Measurements from ENCODE around the gene SGO1.

DNA sequence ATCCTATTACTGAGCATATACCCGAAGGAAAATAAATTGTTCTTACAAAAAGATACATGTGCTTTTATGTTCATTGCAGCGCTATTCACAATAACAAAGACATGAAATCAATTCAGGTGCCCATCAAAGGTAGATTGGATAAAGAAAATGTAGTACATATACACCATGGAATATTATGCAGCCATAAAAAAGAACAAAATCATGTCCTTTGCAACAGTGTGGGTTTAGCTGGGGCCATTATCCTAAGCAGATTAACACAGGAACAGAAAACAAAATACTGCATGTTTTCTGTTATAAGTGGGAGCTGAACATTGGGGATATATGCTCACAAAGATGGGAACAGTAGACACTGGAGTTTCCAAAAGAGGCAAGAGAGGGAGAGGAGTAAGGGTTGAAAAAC lies 42.5 kb downstream of the SGO1 start:
- TF ChIP-seq CTCF (IDR thresholded peaks at IDR 0.05) (no peak), POLR2A (IDR thresholded peaks at IDR 0.05) (no peak)
